K562 (cell line): ENCODE measurements around the gene RIMKLA. TPM values are rescaled to one million over a fixed set of nuclear protein-coding genes. Genes with fewer than 3 reads are reported as not detected.

ENCODE experiments used
- E2F1 ChIP-seq: sonication (generic); formaldehyde crosslinking; IDR thresholded peaks from 2 replicates; pipeline ENCODE4 v1.8.1; 2023; ENCODE audit warnings: mild to moderate bottlenecking, missing genetic modification reagents, moderate library complexity
- ETV5 ChIP-seq: sonication (generic); formaldehyde crosslinking; IDR thresholded peaks from 2 replicates; pipeline ENCODE4 v1.4.0; 2020; ENCODE audit warnings: low read depth, mild to moderate bottlenecking, missing genetic modification reagents
- FOXP4 ChIP-seq: sonication (generic); formaldehyde crosslinking; IDR thresholded peaks from 2 replicates; pipeline ENCODE4 v1.8.0; 2022; ENCODE audit warnings: mild to moderate bottlenecking, missing genetic modification reagents, borderline replicate concordance
- HMBOX1 ChIP-seq: sonication (generic); IDR thresholded peaks from 2 replicates; pipeline ENCODE4 v1.6.1; 2016
- HNRNPLL ChIP-seq: fragments of 200-400 bp; formaldehyde crosslinking; IDR thresholded peaks from 2 replicates; pipeline ENCODE4 v1.6.1; 2017; ENCODE audit warnings: low read length, low read depth, mild to moderate bottlenecking; ENCODE audit not compliant: poor library complexity, severe bottlenecking
- MYNN ChIP-seq, 2 experiments: sonication (generic); formaldehyde crosslinking in 1 of 2; IDR thresholded peaks; 2 replicates each; pipeline versions ENCODE4 v1.5.0 to v1.6.1; 2016 to 2020; ENCODE audit warnings: antibody characterized with exemption in 1 of 2, missing genetic modification reagents in 1 of 2
- PATZ1 ChIP-seq: fragments of 250-450 bp; sonication (Bioruptor Pico); IDR thresholded peaks from 2 replicates; pipeline ENCODE4 v1.5.0; 2020; ENCODE audit warnings: mild to moderate bottlenecking, borderline replicate concordance
- PCBP1 ChIP-seq: fragments of 200-400 bp; formaldehyde crosslinking; IDR thresholded peaks from 2 replicates; pipeline ENCODE4 v1.6.1; 2018; ENCODE audit warnings: mild to moderate bottlenecking, low read depth, low read length; ENCODE audit not compliant: poor library complexity, severe bottlenecking
- RAD21 ChIP-seq, 2 experiments: fragments of 250-450 bp in 1 of 2; fragments of 450-650 bp in 1 of 2; sonication (Bioruptor Pico) in 1 of 2; formaldehyde crosslinking in 1 of 2; IDR thresholded peaks in 1 of 2; conservative IDR thresholded peaks in 1 of 2; 2 replicates each; pipeline versions ENCODE4 v1.4.0 to v1.8.0; 2020 to 2022; ENCODE audit warnings: mild to moderate bottlenecking in 2 of 2, moderate library complexity in 1 of 2
- RBM22 ChIP-seq: fragments of 200-400 bp; formaldehyde crosslinking; IDR thresholded peaks from 2 replicates; pipeline ENCODE4 v1.6.1; 2018; ENCODE audit warnings: low read length, low read depth; ENCODE audit not compliant: poor library complexity, severe bottlenecking
- SUPT5H ChIP-seq: fragments of 450-650 bp; IDR thresholded peaks from 2 replicates; pipeline ENCODE4 v1.6.1; 2016
- TAL1 ChIP-seq: fragments of 450-650 bp; IDR thresholded peaks from 2 replicates; pipeline ENCODE4 v1.6.1; 2016; ENCODE audit warnings: mild to moderate bottlenecking
- TCF7 ChIP-seq: sonication (generic); IDR thresholded peaks from 2 replicates; pipeline ENCODE4 v1.6.1; 2016; ENCODE audit warnings: antibody characterized with exemption, borderline replicate concordance
- U2AF1 ChIP-seq: fragments of 200-400 bp; formaldehyde crosslinking; optimal IDR thresholded peaks from 2 replicates; pipeline ENCODE3; 2017; ENCODE audit warnings: mild to moderate bottlenecking, low read depth, low read length, moderate library complexity
- ZBTB12 ChIP-seq: fragments of 250-450 bp; sonication (Bioruptor Pico); IDR thresholded peaks from 2 replicates; pipeline ENCODE4 v1.4.0; 2020
- ZBTB7A ChIP-seq: IDR thresholded peaks from 2 replicates; pipeline ENCODE4 v1.6.1; 2011; ENCODE audit warnings: low read depth, mild to moderate bottlenecking, low read length, moderate library complexity, borderline replicate concordance; ENCODE audit not compliant: control insufficient read depth
- ZNF282 ChIP-seq: sonication (generic); formaldehyde crosslinking; IDR thresholded peaks from 2 replicates; pipeline ENCODE4 v1.8.1; 2023; ENCODE audit warnings: missing genetic modification reagents
- ZNF444 ChIP-seq: fragments of 250-450 bp; sonication (Bioruptor Pico); IDR thresholded peaks from 2 replicates; pipeline ENCODE4 v1.4.0; 2020; ENCODE audit warnings: mild to moderate bottlenecking, moderate library complexity
- ZZZ3 ChIP-seq: fragments of 450-650 bp; IDR thresholded peaks from 2 replicates; pipeline ENCODE4 v1.6.1; 2016; ENCODE audit warnings: antibody characterized with exemption, mild to moderate bottlenecking, moderate library complexity
- polyA plus RNA-seq, 8 experiments: library from polyadenylated mRNA; depleted of rRNA in 4 of 8; stranded (reverse) in 5 of 8; unstranded in 3 of 8; fragments of >200 nt; fragmentation: Nextera tagmentation in 2 of 8; fragmentation: Illumina TruSeq in 1 of 8; extraction: Ambion mirVana in 2 of 8; extraction: Trizol in 1 of 8; gene quantifications; 2 replicates each; pipeline versions ENCODE4 v1.2.1 to v1.2.3, GENCODE V29; 2011 to 2014; ENCODE audit warnings: inconsistent platforms in 1 of 8, missing spikeins in 1 of 8
- total RNA-seq, 7 experiments: library from RNA; depleted of rRNA in 6 of 7; stranded (reverse); fragments of >200 nt in 6 of 7; fragmentation: Illumina TruSeq in 2 of 7; extraction: Trizol in 2 of 7; gene quantifications; 2 replicates each; pipeline versions ENCODE4 v1.2.1 to v1.2.3, GENCODE V29; 2011 to 2021; ENCODE audit warnings: low replicate concordance in 1 of 7

Gene RIMKLA
- total and polyA plus RNA-seq, 9 of the 15 experiments (the other 6 are each of a cell fraction or from before 2014, with no cell fraction given), result 0.02 TPM; not detected in 8

GRCh38 chr1:42335050-42335808 lies 45.4 kb upstream of the RIMKLA start, which contains the start of gene FOXJ3 (continued):
- TF ChIP-seq PCBP1 (peak; percentile 100), ZBTB12 (CRISPR knock-in tag) (peak; percentile 89), HMBOX1 (peak; percentile 32; the same call in 1 of the 2 replicates), MYNN (IDR thresholded peaks at IDR 0.05) (peak; percentile 63; the same call in 1 of the 2 replicates), MYNN (CRISPR knock-in tag; IDR thresholded peaks at IDR 0.05) (no peak), HNRNPLL (peak; percentile 56), ZZZ3 (peak; percentile 88; the same call in 1 of the 2 replicates), PATZ1 (CRISPR knock-in tag) (no peak), SUPT5H (peak; percentile 93), ZNF282 (no peak), RAD21 (CRISPR knock-in tag; conservative IDR thresholded peaks at IDR 0.05 in 1 of 2, IDR thresholded peaks at IDR 0.05 in 1 of 2) (peak in 1 of 2 experiments; percentile 25; a peak in 1 of 4 replicates), E2F1 (CRISPR knock-in tag) (peak; percentile 75), FOXP4 (peak; percentile 71; the same call in 1 of the 2 replicates), TAL1 (no peak), U2AF1 (no peak), ZBTB7A (peak; percentile 13; the same call in 1 of the 2 replicates), RBM22 (peak; percentile 73), ZNF444 (CRISPR knock-in tag) (peak; percentile 54; the same call in 1 of the 2 replicates), ETV5 (CRISPR knock-in tag) (peak; percentile 62; the same call in 1 of the 2 replicates), TCF7 (0 out of 2 replicates have a peak, but pooled peaks have one; percentile 65)
